HG02588 (cell line): ENCODE results near the gene MRPL37.

Experiments
- ATAC-seq: cut with Tn5 transposase; IDR thresholded peaks from one replicate; pipeline ENCODE4 v1.9.1; 2021; ENCODE audit warnings: mild to moderate bottlenecking, moderate library complexity; ENCODE audit not compliant: unreplicated experiment

The MRPL37 gene

DNA sequence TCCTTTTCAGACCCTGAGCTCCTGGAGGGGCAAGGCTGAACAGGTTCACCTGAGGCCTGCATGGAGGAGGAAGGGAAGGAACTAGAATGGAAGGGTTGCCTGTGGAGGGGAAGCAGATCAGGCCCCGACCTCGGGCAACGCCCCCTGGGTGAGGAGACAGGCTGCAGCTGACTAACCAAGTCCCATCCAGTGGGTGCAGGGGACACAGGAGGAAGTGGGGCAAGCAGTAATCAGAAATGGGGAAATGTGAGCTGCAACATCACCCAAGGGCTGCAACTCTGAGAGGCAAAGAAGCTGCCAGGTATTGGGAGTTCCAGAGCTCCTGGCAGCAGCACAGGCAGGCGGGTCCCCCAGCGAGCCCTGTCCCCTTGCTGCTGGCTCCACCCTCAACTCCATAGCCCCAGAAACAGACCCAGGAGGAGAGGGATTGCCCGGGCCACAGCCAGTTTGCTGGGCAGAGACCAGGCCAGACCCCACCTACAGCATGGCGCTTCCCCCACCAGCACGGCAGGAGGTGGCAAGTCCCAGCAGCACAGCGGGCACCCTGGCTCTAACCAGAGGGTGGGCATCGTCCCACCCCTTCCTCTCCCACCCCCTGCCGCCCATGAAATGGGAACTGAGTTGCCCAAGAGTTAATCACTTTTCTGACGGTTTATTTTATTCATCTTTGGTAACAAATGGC, 38.5 kb downstream of the MRPL37 start:
- ATAC-seq: no peak

DNA sequence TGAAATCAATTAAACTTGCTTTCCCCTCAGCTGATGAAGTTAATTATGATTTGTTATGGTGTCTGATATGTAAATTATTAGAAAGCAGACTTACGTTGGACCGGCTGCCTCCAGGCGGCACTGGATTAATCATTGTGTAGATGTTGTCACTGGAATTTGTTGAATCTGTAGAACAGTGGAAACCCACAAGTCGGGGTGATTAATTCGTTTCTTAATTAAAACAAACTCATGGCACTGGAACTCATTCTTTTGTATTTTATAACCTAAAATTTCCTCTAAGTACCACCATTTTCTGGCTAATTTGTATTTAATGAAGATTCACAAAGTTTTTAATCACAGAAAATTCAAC, 39.0 kb downstream of the MRPL37 start:
- no peak for ATAC-seq

DNA sequence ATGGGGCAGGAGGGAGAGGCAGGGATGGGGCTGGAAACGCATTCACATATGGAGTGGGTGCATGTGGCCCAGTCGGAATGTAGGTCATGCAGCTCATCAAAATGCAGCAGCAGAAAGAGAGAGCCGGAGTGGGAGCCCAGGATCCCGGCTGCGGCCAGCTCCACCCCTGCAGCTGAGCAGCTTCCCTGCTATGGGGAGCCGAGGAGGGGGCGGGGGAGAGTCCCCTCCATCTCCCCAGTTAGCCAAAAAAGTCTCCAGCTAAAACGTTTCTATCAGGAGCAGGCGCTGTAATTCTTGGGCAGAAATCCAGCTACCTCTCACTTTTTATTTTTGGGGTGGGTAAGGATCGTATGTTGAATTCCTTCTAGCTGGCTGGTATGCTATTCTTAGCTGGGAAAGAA, 39.7 kb downstream of the MRPL37 start:
- ATAC-seq: no peak

DNA sequence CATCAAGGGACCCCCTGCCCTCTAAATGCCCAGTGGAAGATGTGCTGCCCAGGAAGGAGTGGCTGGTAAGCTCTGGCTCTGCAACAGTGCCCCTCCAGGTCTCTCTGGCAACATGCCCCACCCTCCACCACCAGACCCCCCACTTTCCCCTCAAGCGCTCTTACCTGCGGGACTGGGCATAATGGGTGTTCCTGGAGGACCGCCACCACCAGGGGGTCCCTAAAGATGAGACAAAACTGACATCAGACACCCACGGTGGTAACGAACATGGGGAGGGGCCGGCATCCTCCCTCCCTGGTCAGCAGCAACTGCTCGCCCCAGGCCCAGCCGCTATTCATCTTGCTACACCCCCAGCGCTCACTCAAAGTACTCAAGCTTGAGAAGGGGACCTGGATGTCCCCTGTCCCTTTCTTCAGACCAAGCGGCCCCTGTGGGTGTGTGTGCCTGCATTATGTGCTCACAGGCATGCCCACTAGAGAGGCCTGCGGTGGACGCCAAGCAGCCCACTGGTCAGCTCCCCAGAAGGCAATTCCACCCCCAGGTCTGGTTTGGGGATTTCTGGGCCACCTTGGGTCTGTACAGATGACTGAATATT, 40.9 kb downstream of the MRPL37 start:
- ATAC-seq: no peak

DNA sequence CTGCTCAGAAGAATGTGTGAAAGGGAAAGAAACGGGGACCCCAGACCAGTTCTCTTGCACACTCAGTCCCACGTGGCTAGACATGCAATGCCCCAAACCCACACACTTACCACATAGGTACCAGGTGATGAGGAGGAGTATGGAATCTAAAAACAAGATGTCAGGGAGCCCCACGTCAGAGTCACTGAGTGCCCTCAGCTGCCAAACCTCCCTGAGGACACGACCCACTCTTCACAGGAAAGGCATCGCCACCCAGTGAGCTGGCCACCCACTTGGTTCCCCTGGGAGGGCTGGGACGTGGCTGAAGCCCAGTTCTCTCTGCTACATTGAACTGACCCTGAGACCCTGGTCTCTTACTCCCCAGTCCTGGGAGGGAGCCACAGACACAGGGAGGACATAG, 41.4 kb downstream of the MRPL37 start:
- no peak for ATAC-seq

DNA sequence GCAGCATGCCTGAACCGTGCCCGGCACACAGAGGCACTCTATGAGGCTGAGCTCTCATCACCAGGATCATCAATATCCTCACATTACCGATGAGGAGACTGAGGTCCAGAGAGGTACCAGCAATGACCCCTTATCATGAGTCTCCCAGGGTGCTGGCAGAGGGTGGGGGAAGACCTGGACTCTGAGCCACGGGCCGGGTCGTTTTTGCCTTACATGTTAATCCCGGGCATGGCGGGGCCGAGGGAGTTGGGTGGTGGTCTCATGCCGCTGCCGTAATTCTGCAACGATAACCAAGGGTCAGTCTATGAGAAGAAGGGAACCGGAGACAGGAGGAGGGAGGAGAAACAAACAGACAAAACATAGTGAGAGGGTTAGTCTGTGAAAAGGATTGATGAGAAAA, 43.1 kb downstream of the MRPL37 start:
- ATAC-seq: no peak

DNA sequence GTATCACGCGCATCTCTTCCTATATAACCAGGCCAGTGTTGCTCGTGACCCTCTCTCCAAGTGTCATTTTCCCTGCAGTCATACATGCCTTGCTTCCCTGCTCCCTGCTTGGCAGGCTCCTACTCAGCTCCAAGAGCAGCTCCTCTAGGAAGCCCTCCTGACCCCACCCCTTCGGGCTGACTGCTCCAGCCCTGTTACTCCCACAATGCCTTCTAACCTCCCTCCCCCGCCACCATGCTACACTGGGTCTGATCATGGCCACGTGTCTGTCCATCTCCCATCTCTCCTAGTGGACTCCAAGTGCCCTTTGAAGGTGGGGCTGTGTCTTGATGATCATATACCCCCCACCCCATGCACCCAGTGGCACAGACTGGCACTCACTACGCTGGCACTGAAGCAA, 44.7 kb downstream of the MRPL37 start:
- no peak for ATAC-seq

DNA sequence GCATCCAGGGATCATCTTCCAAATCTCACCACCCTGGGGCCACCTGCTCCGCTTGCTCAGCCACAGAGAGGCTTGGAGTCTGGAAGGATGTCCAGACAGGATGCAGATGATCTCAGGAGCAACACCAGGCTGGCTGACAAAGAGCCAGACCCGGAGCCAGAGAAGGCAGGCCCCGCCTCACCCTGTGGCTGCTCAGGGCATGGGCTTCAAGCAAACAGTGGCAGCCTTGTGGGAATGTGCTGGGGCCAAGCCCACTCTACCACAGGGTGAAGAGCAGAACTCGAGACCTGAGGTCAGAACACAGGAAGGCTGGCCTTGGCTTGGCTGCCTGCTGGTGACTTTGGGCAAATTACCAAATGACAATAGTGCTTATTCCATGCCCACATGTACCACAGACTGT, 45.5 kb downstream of the MRPL37 start:
- ATAC-seq: no peak

DNA sequence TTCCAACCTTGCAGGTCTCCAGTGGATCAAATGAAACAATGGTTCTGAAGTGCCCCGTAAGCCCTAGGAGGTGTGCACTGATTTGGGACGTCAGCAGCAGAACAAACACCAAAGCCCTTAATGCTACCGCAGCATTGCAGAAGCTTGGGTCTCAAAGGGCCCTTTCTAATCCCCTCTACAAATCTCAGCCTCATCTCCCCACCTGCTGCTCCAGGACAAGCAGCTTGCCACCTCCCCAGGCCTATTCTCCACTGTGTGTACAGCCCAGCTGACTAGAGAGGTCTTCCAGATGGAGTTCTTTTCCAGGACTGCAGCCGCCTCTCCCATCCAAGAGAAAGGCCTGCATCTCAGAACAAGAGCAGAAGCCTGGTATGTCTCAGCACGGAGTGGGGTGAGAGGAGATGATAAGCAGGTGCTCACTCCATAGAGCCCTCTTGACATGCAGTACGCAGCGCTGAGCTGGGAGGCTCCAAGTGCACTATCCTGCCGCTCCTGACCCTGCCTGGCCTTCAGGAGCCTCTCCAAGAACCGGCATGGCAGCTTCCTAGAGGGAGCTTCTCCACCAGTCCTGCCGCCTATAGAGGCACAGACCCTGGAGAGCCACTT, 46.3 kb downstream of the MRPL37 start:
- no peak for ATAC-seq

DNA sequence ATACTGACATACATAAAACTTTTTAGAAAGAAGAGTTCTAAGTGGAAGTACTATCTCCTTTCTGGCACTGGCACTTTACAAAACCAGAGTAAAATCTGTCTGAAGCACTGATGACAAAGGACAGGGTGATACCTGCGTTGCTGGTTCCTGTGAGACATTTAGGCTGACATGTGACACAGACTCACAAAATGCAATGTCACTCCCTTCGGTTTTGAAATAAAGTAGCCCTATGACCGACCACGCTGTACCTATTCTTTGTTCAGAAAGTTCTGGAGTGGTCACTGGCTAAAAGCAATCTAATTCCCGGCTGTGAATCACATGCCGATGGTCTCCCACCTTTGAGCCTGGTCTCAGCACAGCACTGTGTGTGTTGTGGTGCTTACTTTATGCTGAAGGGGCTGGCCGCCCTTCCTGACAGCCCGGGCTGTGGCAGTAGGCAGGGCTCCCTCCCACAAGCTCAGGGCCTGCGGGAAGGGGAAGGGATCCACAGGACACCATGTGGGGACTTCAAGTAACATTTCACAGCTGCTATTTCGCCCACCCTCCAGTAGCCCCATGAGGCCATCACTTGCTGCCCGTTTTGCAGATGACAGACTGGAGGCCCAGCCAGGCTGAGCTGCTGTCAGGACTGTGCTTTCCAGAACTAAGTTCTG, 48.0 kb downstream of the MRPL37 start:
- no peak for ATAC-seq

DNA sequence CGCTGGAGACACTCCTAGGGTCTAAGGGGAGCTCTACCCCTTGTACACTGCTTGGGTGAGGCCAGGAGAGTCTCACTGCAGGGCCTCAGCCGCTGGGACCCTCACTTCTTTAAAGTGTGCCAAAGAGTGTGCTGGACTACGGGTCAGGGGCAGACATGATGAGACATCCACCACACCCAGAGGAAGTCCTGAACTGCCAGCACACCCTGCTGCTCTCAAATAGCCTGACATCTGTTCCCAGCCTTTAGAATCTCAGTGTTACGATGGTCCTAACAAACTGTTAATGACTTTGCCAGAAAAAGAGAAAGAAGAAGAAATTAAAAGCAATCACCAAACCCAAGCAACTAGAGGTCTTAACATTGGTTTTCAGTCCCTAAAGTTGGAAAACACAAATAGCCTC, 49.0 kb downstream of the MRPL37 start:
- ATAC-seq: no peak

DNA sequence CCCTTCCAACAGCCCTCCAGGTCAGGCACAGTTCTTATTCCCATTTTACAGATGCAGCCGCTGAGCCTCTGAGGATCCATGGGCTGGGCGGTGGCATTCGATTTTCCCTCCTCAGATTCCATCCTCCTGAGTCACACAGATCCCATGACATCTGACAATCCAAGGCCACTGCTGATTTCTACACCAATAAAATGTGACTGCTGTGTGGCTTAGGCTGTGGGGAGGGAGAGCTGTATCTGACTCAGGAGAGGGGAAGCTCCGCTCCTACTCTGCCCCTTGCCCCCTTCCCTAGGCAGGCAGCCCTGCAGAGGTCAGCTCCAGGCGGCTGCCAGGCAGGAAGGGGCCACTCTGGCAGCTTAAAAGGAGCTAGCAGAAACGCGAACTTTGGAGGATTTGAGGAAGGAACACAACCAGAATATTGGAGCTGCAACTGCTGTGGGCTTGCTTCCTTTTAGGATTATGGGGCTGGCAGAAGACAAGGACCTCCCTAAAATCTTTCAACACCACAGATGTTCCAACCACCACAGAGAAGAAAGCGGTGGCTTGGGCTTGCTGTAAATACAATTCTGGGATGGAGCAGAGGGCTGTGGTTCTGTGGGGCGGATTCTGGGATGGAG, 50.0 kb downstream of the MRPL37 start:
- ATAC-seq: no peak

DNA sequence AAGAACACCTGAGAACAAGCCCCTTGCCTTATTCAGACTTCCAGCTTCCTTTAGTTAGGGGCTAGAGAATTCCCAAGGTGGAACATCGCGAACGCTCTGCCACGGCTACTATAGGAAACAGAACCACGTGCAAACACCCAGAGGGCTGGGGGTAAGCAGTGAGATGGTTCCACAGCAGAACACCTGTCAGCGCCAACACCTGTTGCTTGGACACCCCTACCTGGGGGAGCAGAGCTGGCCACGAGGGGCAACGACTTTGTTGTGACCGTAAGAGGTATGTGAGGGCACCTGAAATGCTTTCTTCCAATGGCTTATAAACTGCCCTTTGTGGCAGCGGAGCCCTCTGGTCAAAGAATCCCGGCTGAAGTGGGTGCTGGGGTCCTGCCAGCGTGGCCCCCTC, 50.7 kb downstream of the MRPL37 start:
- no peak for ATAC-seq

DNA sequence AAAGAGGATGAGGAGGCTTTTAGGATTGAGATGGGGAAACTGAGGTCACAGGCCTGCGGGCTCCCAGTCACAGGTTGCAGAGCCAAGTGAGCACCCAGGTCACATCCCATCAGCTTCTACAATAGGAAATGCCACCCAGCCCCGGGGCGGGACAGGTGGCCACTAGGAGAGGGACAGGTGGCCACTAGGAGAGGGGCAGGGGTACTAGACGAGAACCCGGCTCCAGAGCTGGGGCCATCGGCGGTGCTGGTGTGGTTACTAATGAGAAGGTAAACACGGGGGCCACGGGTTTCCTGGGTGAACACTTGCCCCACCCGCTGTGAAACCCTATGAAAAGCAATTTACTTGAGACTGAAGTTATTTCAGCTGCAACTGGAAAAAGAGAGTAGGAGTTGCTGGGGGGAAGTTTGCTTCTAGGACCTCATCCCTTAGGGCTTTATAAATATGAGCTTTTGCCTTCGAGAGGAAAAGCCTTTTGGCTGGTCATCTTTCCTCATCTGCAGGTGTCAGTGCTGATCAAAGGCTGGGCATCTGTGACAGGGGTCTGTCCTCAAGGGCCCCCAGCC, 52.5 kb downstream of the MRPL37 start:
- ATAC-seq: no peak

DNA sequence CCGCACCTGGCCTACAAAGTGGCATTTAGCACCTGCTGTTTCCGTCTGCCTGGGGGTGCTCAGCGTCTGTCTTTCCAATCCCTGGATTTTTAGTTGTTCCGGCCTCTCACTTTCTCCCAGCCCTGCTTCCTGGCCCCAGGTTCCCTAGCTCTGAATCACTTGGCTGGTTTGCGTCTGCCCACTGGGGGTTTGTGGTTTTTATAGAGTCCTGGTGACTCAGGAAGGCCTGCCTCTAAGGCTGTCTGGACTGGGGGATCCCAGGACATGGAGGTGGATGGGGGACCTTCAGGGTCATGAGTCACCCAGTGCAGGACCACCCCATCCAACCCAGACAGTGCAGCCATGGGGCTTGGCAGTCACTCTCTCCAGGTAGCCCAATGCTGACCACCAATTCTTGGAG, 53.5 kb downstream of the MRPL37 start:
- no peak for ATAC-seq

DNA sequence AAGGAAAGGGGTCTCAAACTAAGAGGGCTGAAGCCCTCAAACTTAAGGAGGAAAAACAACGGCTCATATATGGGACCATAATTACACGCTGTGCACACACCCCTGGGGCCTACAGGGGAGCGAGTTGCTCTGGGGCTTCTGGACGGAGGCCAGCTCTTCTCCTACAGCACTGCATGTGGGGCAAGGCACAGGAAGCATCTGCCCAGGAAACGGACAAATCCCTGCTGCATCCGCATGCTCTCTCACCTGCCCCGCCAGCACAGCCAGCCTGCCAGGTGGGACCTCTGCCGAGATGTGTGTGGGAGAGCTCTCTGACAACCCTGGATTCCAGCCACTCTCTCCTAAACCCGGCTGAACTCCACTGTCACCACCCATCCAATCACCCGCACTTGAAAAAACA, 54.1 kb downstream of the MRPL37 start:
- no peak for ATAC-seq

DNA sequence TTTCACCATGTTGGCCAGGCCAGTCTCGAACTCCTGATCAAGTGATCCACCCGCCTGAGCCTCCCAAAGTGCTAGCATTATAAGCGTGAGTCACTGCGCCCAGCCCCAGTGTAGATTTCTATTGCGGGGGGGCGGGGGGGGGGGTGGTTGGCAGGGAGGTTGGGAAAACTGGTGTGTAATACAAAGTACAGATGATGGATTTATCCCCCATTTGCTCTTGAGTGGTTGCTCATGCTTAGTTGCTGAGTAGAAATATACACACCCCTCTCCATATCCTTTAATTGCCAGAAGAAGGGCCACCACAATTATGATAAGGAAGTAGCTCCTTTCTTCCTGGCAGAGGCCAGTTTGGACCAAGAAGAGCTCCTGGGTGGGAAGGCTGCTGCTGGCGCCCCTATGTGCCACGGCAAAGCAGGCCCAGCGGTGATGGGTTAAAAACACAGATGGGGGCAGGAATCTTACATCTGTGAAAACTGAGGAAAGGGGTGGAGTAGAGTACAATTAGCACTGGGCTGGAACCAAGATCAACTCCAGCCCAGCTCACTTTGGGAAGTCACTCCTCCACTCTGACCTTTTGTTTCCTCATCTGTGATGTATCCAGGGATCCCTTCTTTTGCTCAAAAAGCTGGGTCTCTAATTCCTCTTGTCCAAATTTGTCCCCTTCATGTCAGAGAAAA, 55.2 kb downstream of the MRPL37 start:
- no peak for ATAC-seq

DNA sequence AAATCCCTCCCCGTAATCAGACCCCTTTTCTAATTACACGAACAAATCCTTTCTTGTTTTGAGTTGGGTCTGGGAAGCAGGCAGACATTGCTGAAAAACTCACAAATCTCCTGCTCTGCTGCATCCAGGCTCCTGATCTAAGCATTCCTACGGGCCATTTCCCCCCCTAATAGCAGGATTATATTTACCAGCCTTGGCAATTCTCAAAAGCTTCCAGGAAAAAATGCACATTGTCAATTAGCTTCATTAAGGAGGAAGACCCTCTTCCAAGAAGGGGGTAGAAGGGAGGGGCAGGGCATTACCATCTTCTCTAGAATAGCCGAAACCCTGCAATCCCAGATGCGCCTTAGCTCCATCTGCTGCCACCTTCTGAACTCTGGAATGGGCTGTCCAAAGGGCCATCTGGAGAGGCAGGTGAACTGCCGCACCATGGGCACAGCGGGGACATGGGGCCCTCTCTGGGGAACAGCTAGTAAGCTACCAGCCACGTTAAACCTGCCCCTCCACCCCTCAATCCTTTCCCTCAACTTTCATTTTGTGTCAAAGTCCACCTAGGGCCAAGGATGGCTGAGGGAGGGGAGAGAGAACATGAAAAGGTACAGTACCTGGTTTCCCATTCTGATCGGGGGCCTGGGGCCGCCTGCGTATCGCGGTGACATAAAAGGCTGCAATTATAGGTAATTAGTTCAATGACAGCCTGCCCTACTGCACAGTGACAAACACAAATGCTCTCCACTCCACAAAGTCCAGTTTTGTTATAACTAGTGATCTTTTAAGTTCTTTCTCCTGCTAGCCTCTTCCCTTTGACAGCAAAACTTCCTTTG, 56.8 kb downstream of the MRPL37 start:
- ATAC-seq: no peak

DNA sequence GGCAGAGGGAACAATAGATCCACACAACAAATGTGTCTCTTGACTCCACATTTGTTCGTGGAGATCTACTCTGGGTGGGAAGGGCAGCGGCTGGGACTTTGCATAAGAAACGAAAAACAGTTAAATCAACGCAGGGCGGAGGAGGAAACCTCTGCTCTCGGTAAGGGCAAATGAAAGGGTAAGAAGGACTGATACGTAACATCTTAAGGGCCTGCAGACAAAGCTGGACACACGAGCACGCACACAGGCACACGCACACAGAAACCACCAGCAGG, 57.3 kb downstream of the MRPL37 start:
- ATAC-seq: no peak

DNA sequence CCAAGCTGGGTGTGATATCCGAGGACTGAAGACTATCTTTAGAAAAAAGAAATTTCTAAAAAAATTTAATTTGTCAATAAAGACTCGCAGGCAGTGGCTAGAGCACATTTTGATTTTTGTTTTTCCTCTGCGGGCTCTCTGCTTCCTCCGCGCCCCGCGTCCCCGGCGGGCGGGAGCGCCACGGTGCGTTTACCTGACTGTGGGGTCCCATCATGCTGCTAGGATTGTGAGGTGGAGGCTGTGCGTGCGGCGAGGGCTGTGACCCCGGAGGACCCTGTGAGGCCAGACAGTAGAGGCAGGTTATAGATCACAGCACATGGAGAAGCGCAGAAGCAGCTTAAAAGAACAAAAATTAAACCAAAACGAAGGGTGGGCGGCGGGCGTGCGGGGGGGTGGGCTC, 57.9 kb downstream of the MRPL37 start:
- no peak for ATAC-seq
